HUES64 (cell line): ENCODE measurements around the gene RAB40B.
A peak's percentile ranks its signal among the peaks of the same experiment; 100 is the strongest.

Experiments
- H3K27ac ChIP-seq: 2 replicates; pipeline ENCODE4 v1.7.0; 2013; ENCODE audit warnings: low read depth, low read length, inconsistent platforms
- H3K27me3 ChIP-seq: 2 replicates; pipeline ENCODE4 v1.6.1; 2013; ENCODE audit warnings: mild to moderate bottlenecking, low read length; ENCODE audit not compliant: insufficient read depth
- H3K36me3 ChIP-seq: 2 replicates; pipeline ENCODE4 v1.6.1; 2013; ENCODE audit warnings: mild to moderate bottlenecking, low read length; ENCODE audit not compliant: insufficient read depth
- H3K4me1 ChIP-seq: 2 replicates; pipeline ENCODE4 v1.6.1; 2013; ENCODE audit warnings: mild to moderate bottlenecking, low read length, moderate library complexity; ENCODE audit not compliant: insufficient read depth
- H3K4me3 ChIP-seq: 2 replicates; pipeline ENCODE4 v1.5.1; 2013; ENCODE audit warnings: mild to moderate bottlenecking, low read length, moderate library complexity
- H3K9ac ChIP-seq: 2 replicates; pipeline ENCODE4 v1.6.1; 2013; ENCODE audit warnings: mild to moderate bottlenecking, low read depth, low read length
- H3K9me3 ChIP-seq: 2 replicates; pipeline ENCODE4 v1.6.1; 2013; ENCODE audit warnings: low read depth, low read length; ENCODE audit not compliant: insufficient read depth
- WGBS: fragments of 150-250, 120-280 bp; methylation state at CpG from one replicate; pipeline ENCODE4 v1.1.7; 2013; ENCODE audit warnings: missing lambda C conversion rate; 5-methylcytosine and 5-hydroxymethylcytosine counted together

RAB40B gene

GRCh38 chr17:82619641-82620040, 78.9 kb downstream of the RAB40B start:
- no peak overlapping the region for H3K4me3 ChIP-seq
- no peak overlapping the region for H3K9ac ChIP-seq
- no peaks in the 10 kb centered on the region for H3K27me3 ChIP-seq
- 94% methylated on average over 10 of the region's 10 CpGs for WGBS
- H3K27ac ChIP-seq: no peak overlapping the region
- H3K9me3 ChIP-seq: no peaks in the 10 kb centered on the region
- H3K36me3 ChIP-seq: peaks cover 88% of the 10 kb centered on the region
- H3K4me1 ChIP-seq: no peaks in the 10 kb centered on the region

DNA sequence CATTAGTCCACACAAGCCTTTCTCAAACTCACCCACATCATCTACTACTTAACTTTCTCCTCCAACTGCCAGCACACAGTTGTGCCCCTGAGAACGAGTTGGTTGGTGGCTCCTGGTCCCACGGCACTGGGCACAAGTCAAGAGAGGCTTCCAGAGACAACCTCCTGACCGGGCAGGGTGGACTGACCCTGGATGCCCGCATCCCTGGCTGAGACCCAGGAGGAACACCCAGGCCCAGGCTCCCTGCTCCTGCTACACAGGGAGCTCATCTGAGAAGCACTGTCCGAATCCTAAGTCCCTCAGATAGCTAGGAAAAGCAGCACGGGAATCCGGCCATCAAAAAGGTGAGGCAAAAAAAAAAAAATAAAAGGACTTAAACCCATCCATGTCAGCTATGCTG, 79.3 kb downstream of the RAB40B start:
- WGBS: 92% methylated on average over 7 of the region's 7 CpGs
- no peak overlapping the region for H3K9ac ChIP-seq
- H3K4me3 ChIP-seq: no peak overlapping the region
- no peaks in the 10 kb centered on the region for H3K9me3 ChIP-seq
- H3K27me3 ChIP-seq: no peaks in the 10 kb centered on the region
- H3K36me3 ChIP-seq: peaks cover 90% of the 10 kb centered on the region
- H3K4me1 ChIP-seq: no peaks in the 10 kb centered on the region
- no peak overlapping the region for H3K27ac ChIP-seq

- Histone ChIP-seq H3K9ac (no peak overlapping the region), H3K36me3 (peaks cover 74% of the 10 kb centered on the region), H3K9me3 (no peaks in the 10 kb centered on the region), H3K4me3 (no peak overlapping the region), H3K4me1 (no peaks in the 10 kb centered on the region), H3K27me3 (no peaks in the 10 kb centered on the region), H3K27ac (no peak overlapping the region)
- 96% methylated on average over 22 of the region's 22 CpGs for WGBS
These were observed 82.3 kb downstream of the RAB40B start for GRCh38 chr17:82616021-82616711.

DNA sequence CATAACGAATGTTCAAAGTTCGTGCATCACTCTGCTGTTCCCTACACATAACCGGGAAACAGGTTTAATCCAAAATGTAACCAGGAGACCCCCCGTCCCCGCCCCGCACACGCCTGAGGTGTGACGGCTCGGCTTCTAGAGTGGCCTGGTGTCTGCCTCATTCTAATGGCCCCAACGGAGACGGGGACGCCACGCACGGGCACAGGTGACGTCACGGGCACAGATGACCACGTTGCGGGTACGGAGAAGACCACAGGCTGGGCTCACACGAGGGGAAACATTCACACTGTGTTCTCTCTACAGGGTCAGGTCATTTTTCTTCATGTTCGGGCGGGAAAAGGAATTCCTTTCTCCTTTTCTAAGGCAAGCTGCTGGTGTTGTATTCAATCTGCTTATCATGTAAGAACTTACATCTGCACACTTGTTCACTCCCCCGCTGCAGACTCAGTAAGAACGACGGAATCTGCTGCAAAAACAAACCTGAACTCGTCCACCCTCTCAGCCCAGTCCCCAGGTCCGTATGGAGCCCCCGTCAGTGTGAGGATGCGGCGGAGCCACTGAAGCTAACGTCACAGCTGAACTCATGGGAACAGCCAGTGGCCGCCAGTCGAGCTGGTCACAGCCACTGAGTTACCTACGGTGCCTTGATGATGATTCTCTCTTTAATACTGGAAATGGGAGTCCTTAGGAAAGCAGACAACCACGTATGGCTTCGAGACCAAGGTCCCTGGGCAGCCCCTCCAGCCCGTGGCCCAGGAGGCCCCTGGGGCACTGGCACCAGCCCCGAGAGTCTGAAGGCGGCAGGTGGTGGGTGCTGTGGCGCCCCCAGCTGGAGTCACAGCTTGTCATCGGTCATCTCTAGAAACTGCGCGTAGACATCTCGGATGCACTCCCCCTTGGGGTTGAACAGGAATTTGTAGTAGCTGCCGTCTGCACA, 83.1 kb downstream of the RAB40B start:
- no peaks in the 10 kb centered on the region for H3K4me1 ChIP-seq
- peaks cover 70% of the 10 kb centered on the region for H3K36me3 ChIP-seq
- no peaks in the 10 kb centered on the region for H3K27me3 ChIP-seq
- no peak overlapping the region for H3K9ac ChIP-seq
- 95% methylated on average over 45 of the region's 45 CpGs for WGBS
- no peak overlapping the region for H3K4me3 ChIP-seq
- H3K9me3 ChIP-seq: no peaks in the 10 kb centered on the region
- H3K27ac ChIP-seq: no peak overlapping the region

DNA sequence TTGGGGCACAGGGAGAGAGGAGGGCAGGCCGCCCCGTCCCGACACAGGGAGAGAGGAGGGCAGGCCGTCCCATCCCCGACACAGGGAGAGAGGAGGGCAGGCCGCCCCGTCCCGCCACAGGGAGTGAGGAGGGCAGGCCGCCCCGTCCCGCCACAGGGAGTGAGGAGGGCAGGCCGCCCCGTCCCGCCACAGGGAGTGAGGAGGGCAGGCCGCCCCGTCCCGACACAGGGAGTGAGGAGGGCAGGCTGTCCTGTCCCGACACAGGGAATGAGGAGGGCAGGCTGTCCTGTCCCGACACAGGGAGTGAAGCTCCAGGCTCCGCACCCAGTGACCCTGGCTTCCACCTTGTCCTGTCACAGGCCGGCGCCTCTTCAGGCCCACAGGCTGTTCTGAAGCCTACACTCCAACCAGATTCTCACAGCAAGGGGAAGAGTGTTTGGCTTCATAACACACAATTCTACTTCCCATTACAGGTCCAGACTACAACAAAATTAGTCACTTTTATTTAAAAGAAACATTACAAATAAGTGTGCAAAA, 84.3 kb downstream of the RAB40B start:
- Histone ChIP-seq H3K36me3 (peaks cover 66% of the 10 kb centered on the region), H3K9ac (no peak overlapping the region)
- 90% methylated on average over 22 of the region's 22 CpGs for WGBS

DNA sequence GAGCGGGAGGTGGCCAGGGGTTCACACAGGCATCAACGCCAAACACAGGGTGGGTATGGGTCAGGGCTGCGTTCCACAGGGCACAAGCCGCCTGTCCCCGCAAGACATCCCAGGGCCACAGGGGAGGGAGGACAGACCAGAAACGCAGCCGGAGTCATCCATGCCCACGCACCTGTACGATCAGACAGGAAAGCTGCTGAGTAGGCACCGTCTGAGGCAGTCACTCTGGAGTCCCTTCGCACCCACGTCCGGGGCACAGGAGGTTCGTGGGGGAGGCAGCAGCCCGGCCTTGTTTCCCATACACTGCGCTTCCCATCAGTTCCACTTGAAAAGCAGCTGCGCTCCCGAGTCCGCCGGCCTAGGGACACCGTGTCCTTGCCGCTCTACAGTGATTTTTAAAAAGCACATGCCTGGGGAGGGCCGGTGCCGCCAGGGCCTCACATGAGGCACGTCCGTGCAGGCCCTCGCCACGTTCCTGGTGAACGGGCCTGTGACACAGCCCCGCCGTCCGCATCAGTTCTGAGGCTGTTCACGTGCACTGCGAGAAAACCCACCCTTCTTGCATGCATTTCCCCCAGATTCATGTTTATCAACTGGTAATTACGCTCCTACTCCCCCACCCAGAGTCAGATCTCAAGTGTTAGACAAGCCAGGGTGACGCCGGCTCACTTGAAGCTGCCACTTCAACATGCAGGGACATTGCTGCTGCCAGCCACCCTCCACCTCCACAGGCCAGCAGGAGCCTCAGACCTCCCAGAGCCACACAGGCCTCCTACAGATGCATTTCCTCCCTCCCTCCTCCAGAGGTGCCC, 85.0 kb downstream of the RAB40B start:
- Histone ChIP-seq H3K4me1 (no peaks in the 10 kb centered on the region), H3K4me3 (no peak overlapping the region), H3K9ac (no peak overlapping the region), H3K9me3 (no peaks in the 10 kb centered on the region), H3K27ac (0 out of 2 replicates have a peak overlapping the region, but pooled peaks have one; percentile 6), H3K36me3 (peaks cover 60% of the 10 kb centered on the region), H3K27me3 (no peaks in the 10 kb centered on the region)
- 94% methylated on average over 37 of the region's 37 CpGs for WGBS

More for the DNA sequence above, 84.3 kb downstream of the RAB40B start:
- no peaks in the 10 kb centered on the region for H3K27me3 ChIP-seq
- no peak overlapping the region for H3K27ac ChIP-seq
- no peaks in the 10 kb centered on the region for H3K9me3 ChIP-seq
- no peak overlapping the region for H3K4me3 ChIP-seq
- no peaks in the 10 kb centered on the region for H3K4me1 ChIP-seq

DNA sequence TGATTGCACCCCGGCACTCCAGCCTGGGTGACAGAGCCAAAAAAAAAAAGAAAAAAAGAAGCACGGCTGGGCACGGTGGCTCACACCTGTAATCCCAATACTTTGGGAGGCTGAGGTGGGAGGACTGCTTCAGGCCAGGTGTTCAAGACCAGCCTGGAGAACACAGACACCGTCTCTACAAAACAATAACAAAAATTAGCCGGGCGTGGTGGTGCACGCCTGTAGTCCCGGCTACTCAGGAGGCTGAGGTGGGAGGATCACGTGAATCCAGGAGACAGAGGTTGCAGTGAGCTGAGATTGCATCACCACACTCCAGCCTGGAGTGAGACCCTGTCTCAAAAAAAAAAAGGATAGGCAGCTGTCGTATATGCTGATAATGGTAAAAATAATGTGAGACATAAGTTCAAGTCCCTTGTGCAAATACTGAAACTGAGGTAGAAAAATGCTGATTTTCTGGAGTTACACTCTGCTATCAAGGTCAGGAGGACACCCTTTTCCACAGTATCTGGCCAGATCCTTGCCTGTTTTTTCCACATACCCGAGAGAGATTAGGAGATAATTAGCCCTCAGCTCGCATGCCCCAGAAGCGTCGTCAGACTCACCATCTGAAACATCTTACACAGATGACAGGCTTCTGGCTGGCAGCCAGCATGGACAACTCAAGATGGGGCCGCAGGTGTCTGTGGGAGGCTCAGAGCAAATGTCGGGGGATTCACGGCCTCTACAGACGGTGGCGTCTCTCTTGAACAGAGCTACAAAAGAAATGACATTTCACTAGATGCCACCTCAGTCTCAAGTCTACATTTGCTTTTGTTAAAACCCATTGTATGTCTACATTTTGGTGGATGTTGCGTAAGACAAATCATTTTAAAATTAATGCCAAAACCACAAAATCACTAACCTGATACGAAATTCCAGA, 87.1 kb downstream of the RAB40B start:
- no peak overlapping the region for H3K9ac ChIP-seq
- H3K4me1 ChIP-seq: no peaks in the 10 kb centered on the region
- 89% methylated on average over 21 of the region's 21 CpGs for WGBS
- no peak overlapping the region for H3K27ac ChIP-seq
- no peaks in the 10 kb centered on the region for H3K9me3 ChIP-seq
- H3K36me3 ChIP-seq: peaks cover 43% of the 10 kb centered on the region
- H3K27me3 ChIP-seq: no peaks in the 10 kb centered on the region
- H3K4me3 ChIP-seq: no peak overlapping the region

GRCh38 chr17:82609655-82610054, 88.8 kb downstream of the RAB40B start:
- Histone ChIP-seq H3K36me3 (peaks cover 40% of the 10 kb centered on the region), H3K4me3 (no peak overlapping the region), H3K9me3 (no peaks in the 10 kb centered on the region), H3K9ac (no peak overlapping the region), H3K27ac (no peak overlapping the region), H3K4me1 (no peaks in the 10 kb centered on the region), H3K27me3 (no peaks in the 10 kb centered on the region)
- 88% methylated on average over 4 of the region's 4 CpGs for WGBS

DNA sequence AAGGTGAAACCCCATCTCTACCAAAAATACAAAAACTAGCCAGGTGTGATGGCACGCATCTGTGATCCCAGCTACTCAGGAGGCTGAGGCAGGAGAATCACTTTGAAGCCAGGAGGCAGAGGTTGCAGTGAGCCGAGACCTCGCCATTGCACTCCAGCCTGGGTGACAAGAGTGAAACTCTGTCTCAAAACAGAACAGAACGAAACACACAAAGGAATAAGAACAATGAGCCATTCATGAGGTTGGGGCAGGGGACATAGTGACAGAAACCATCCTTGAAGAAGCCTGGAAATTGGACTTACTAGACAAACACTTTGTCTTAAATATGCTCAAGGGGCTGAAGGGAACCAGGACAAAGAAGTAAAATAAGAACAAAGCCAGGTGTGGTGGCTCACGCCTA, 89.7 kb downstream of the RAB40B start:
- H3K9ac ChIP-seq: no peak overlapping the region
- no peaks in the 10 kb centered on the region for H3K27me3 ChIP-seq
- H3K9me3 ChIP-seq: no peaks in the 10 kb centered on the region
- no peak overlapping the region for H3K27ac ChIP-seq
- H3K4me3 ChIP-seq: no peak overlapping the region
- H3K4me1 ChIP-seq: no peaks in the 10 kb centered on the region
- WGBS: 75% methylated on average over 5 of the region's 5 CpGs
- H3K36me3 ChIP-seq: peaks cover 43% of the 10 kb centered on the region

DNA sequence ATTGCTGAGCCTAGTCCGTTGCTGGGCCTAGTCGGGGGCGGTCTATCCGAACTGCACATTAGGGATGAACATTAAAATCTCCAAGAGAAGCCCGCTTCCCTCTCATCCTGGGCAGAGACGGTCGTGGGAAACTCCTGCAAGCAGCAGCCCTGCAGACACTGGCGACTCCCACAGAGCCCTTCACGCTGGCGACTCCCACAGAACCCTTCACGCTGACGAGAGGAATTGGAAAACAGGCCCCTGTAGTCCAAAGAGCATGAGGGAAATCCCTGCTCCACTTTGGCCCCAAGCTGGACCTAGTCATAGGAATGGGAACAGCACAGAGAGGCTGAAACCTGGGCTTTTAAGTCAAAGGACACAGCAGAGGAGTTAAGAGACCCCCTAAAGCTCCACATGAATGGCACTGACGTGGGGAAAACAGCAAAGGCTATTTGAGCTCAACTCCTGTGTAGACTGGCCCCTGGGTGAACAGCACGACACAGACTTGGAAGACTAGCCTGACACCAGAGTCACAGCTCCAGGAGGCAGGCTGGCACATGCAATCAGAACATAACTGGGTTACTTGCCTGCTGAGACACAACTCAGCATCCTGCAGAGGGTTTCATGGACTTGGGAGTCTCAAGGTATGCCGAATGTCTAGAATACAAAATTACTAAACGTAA, 92.4 kb downstream of the RAB40B start:
- Histone ChIP-seq H3K36me3 (peaks cover 63% of the 10 kb centered on the region), H3K9me3 (no peaks in the 10 kb centered on the region), H3K27ac (no peak overlapping the region), H3K4me1 (no peaks in the 10 kb centered on the region), H3K27me3 (no peaks in the 10 kb centered on the region), H3K9ac (no peak overlapping the region), H3K4me3 (no peak overlapping the region)
- 92% methylated on average over 16 of the region's 16 CpGs for WGBS
